Sigmoid colon (tissue), 4 donors: Measurements from ENCODE around the gene NAA40.

Experiments
- CTCF ChIP-seq, 4 experiments: fragments of 450-650 bp in 3 of 4; fragments of 200-600 bp in 1 of 4; IDR thresholded peaks; one replicate each; pipeline ENCODE4 v1.5.1; 2016 to 2019; ENCODE audit warnings: antibody characterized with exemption in 4 of 4, mild to moderate bottlenecking in 3 of 4, moderate library complexity in 2 of 4
- EP300 ChIP-seq, 4 donors: sonication (generic); formaldehyde crosslinking; IDR thresholded peaks; one replicate each; pipeline ENCODE4 v1.6.1; 2017; ENCODE audit warnings: antibody characterized with exemption in 4 of 4
- POLR2A ChIP-seq, 2 donors: fragments of 450-650 bp; IDR thresholded peaks; one replicate each; pipeline ENCODE4 v1.6.1; 2016; ENCODE audit warnings: antibody characterized with exemption in 2 of 2, mild to moderate bottlenecking in 2 of 2, moderate library complexity in 2 of 2
- POLR2AphosphoS5 ChIP-seq, 4 donors: sonication (generic); formaldehyde crosslinking; IDR thresholded peaks; one replicate each; pipeline ENCODE4 v1.6.1; 2017; ENCODE audit warnings: antibody characterized with exemption in 4 of 4

DNA sequence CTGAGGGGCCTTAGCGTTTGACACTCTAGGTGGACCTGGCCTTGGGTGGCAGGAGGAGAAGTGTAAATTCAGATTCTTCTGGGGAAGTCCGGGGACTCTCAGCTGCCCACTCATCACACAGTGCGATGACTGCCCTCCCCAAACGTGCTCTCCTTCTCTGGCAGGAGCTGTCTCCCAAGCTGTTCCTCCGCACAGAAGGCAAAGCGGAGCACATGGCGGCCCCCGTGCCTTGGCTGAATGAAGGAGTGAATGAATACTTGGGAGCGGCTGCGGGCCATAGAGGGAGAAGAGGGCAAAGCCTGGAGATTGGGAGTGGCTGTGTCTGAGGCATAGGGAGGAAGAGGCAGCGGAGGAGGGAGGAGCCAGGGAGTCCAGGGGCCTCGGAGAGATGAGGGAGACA, 6.9 kb upstream of the NAA40 start:
- TF ChIP-seq POLR2A (IDR thresholded peaks at IDR 0.05) (no peak), CTCF (IDR thresholded peaks at IDR 0.05) (no peak), EP300 (IDR thresholded peaks at IDR 0.05) (no peak), POLR2AphosphoS5 (IDR thresholded peaks at IDR 0.05) (no peak)
